GM13976 (cell line): ENCODE measurements around the gene GPC3.

Experiments
- DNase-seq: peaks from one replicate; pipeline ENCODE4 v3.0.0; 2012; ENCODE audit warnings: low spot score
- in situ Hi-C: fragments of 300-500 bp; cut with MboI; formaldehyde crosslinking; loops from one replicate; pipeline ENCODE4 v1.12.0; 2022; ENCODE audit warnings: low sequenced_read_pairs, mixed read lengths, inconsistent platforms; ENCODE audit not compliant: unreplicated experiment
- TF ChIP-seq, protein P1 (sequence below): IDR thresholded peaks from 2 replicates; pipeline ENCODE4 v1.5.1; 2012; ENCODE audit warnings: borderline replicate concordance, mild to moderate bottlenecking; ENCODE audit not compliant: insufficient read depth; ENCODE audit errors: extremely low read depth, missing control alignments, control extremely low read depth

Gene GPC3

DNA sequence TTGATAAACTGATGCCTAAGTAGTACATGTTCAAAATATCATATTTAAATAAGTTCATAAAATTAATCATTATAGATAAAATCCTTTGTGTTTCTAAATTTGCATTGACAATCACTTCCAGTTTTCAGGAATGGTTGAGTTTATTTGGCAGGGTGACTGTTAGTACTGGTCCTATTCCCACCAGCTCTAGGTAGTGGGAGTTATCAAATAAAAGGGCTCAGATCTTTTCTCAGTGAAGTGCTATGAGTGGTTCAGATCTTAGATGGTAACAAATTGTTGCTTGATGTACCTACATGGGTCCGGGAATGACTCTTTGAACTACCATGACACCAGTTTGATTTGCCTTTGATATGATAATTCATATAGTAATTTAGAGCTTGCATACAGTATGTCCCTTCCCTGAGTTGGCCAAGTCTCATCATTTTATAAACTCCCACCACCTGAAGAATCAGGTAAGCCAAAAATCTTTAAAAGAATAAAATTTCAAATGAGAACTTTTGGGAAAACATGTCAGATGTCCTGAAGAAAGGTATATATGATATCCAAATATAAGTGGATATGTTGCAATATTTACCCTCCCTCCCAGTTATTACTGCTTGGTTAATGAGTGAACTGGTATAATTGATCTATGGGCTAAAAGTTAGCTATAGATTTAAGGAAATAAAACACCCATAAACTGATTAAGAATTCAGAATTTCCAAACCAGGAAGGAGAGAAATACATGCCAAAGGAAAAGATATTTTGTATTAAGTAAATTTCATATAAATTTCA, 28.6 kb downstream of the GPC3 start:
- TF ChIP-seq, protein P1, sequence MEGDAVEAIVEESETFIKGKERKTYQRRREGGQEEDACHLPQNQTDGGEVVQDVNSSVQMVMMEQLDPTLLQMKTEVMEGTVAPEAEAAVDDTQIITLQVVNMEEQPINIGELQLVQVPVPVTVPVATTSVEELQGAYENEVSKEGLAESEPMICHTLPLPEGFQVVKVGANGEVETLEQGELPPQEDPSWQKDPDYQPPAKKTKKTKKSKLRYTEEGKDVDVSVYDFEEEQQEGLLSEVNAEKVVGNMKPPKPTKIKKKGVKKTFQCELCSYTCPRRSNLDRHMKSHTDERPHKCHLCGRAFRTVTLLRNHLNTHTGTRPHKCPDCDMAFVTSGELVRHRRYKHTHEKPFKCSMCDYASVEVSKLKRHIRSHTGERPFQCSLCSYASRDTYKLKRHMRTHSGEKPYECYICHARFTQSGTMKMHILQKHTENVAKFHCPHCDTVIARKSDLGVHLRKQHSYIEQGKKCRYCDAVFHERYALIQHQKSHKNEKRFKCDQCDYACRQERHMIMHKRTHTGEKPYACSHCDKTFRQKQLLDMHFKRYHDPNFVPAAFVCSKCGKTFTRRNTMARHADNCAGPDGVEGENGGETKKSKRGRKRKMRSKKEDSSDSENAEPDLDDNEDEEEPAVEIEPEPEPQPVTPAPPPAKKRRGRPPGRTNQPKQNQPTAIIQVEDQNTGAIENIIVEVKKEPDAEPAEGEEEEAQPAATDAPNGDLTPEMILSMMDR, result no peak
- DNase-seq, result no peak
- in situ Hi-C loops, result no loop called here

DNA sequence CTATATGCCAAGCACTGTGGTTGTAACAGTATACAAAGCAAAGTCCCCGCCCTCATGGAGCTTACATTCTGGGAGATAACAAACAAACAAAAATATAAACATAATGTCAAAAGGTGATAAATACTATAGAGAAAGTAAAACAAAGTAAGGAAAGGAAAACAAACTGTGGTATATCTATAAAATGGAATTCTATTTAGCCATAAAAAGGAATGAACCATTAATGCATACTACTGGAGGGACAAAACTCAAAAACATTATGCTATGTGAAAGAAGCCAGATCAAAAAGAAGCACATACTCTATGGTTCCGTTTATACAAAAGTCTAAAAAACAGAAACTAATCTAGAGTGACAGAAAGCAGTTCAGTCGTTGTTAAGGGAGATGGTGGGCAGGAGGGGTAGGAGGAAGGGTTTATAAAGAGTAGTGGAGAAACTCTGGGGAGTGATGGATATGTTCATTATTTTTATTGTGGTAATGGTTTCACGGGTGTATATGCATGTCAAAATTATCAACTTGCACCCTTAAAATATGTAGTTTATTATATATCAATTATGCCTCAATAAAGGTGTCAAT, 31.5 kb downstream of the GPC3 start:
- in situ Hi-C loops, result no loop called here
- DNase-seq, result no peak
- TF ChIP-seq, protein P1, result no peak

DNA sequence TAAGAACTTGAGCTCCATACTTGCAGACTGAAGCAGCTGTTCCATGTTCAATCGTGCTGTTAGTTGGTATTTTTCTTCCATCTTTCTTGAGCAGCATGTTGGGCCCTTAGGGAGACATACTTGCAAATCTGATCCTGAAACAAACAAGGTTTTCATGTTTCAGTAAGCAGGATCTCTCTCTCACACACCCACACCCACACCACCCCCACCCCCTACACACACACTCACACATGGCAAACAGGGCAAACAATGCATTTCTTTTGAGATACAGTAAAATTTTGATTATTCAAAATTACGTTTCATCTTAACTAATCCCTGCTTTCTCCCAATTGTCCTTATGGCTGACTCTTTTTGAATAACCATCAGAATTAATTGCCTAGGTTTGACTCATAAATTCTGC, 32.3 kb downstream of the GPC3 start:
- in situ Hi-C loops, result no loop called here
- no peak for DNase-seq
- TF ChIP-seq, protein P1, result no peak

DNA sequence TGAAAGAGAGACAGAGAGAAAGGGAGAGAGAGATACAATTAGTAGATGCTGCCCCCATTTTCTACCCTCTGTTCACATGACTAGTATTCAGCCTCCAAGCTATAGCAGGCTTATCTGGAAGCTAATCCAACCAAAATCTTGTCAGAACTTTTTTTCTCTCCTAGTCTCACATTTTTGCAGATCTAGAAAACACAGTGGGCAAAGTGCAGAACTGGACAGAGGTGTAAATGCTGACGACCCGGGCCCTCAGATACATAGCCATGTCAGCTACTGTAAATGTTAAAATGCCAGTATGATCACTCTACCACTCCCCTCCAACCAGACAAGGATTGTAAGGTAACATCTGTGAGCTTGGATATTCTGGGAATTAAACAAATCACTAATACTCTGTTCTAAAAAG, 34.3 kb downstream of the GPC3 start:
- no peak for DNase-seq
- TF ChIP-seq, protein P1, result no peak
- in situ Hi-C loops, result no loop called here

DNA sequence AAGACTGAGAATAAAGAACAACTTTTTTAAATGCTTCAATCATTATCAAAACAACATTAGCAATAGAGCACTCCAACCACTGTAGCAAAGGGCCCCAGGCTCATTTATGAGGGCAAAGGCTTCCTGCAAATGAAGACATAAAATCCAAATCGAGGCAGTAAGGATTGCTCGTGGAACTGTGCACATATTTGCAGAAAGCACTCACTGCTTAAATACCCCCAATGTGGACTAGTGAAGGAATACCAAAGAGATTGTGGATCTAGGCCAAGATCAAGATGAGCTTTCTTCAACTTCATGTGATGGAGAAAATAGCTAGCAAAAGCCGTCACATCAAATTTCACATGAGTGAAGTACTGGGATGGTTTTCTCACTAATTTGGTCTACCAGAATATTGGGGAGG, 35.2 kb downstream of the GPC3 start:
- in situ Hi-C loops, result no loop called here
- TF ChIP-seq, protein P1, result no peak
- no peak for DNase-seq

DNA sequence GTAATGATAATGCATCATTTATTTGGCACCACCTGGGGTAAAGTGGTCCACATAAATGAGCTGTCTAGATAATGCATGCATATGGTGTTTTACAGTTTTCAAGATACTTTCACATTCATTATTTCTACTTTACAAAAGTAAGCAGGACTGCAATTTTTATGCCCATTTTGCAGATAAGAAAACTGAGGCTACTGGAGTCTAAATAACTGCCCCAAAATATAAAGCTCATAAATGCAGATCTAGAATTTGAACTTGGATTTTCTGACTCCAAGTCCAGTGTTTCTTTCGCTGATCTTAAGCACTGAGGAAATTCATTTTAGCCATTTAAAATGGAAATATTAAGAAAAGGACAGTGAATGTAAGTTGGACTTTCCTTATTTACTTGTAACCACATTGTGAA, 36.5 kb downstream of the GPC3 start:
- in situ Hi-C loops, result no loop called here
- DNase-seq, result no peak

More for the DNA sequence above, 36.5 kb downstream of the GPC3 start:
- TF ChIP-seq, protein P1, result no peak
